Measurements from ENCODE around the gene SFXN3. TPM values are rescaled to one million over a fixed set of nuclear protein-coding genes. Genes with fewer than 3 reads are reported as not detected.

SFXN3 gene
- total and polyA plus RNA-seq, 2 of the 13 experiments (the other 11 are each of a cell fraction or from before 2014, with no cell fraction given): 16.8 to 71.5 TPM

DNA sequence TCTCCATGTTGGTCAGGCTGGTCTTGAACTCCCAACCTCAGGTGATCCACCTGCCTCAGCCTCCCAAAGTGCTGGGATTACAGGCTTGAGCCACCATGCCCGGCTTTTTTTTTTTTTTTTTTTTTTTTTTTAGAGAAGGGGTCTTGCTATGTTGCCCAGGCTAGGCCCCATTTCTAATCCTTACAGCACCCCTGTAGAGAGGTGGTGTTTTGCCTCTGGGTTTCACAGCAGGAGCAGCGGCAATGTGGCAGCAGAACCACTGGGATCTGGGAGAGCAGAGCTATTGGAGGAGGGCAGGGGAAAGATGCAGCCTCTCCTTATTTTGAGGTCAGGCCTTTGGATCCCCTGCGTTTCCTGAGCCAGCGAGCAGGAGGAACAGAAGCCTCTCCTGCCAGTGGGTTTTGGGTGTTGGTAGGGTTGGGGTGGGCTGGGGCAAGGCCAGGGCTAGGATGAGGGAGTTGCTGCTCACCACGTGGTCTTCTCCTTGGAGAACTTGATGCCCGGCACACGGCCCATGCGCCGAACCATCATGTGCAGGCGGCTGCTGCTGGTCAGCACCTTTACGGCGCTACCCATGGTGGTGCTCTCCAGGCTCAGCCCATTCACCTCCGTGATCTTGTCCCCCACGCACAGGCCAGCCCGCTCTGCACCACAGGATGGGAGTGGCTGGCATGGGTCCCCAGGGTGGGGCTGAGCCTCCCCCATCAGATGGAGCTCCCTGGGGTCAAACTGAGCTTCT is 7.9 kb upstream of the SFXN3 start:
- in situ Hi-C loops (cut with HindIII; ENCODE audit: extremely low pct_ligation_motif_present, low pct_unique_long_range_greater_than_20kb): no loop called here
- Histone ChIP-seq H4K20me1 (ENCODE audit: insufficient read depth, low read length) (no peaks in the 10 kb centered on the region), H3K4me3 (replicated peaks in 1 of 3; ENCODE audit: insufficient read depth in 1 of 3, low read depth in 2 of 3, low read length in 3 of 3) (no peak overlapping the region), H3K79me2 (ENCODE audit: insufficient read depth, low read length) (no peaks in the 10 kb centered on the region), H3K9ac (ENCODE audit: insufficient read depth, low read depth, low read length) (no peak overlapping the region), H3K4me2 (ENCODE audit: low read depth, low read length) (no peak overlapping the region), H3K27ac (ENCODE audit: extremely low read length, insufficient read depth, low read length) (no peak overlapping the region), H3K4me1 (ENCODE audit: insufficient read depth, low read length) (peaks cover 13% of the 10 kb centered on the region), H2AFZ (ENCODE audit: low read length) (no peak overlapping the region), H3K9me3 (ENCODE audit: low read length) (no peaks in the 10 kb centered on the region), H3K36me3 (replicated peaks in 1 of 2; ENCODE audit: control insufficient read depth in 1 of 2, insufficient read depth in 2 of 2, low read length in 2 of 2) (no peaks in the 10 kb centered on the region), H3K27me3 (ENCODE audit: control insufficient read depth in 1 of 2, insufficient read depth in 2 of 2, low read length in 2 of 2) (peaks cover 1 to 13% of the 10 kb centered on the region in 2 experiments; a peak in 2 of 5 replicates)
- intact Hi-C loops (cut with micrococcal nuclease; ENCODE audit: unreplicated experiment): no loop called here
- POLR2A ChIA-PET: no interaction called here
- ATAC-seq (no peak), FAIRE-seq (no peak), DNase-seq (ENCODE audit: low spot score) (no peak)
- CTCF ChIA-PET (ENCODE audit: low intra/inter-chr PET ratio, low total read pairs): no interaction called here
- WGBS (ENCODE audit: low lambda C conversion rate): 74% methylated on average over 12 of the region's 15 CpGs
- no TSS peak for BruUV-seq (replicated peaks)
- no peak for TF ChIP-seq ZNF556 (CRISPR knock-in tag; IDR thresholded peaks at IDR 0.05; ENCODE audit: borderline replicate concordance)
- no peak for TF ChIP-seq CEBPB (IDR thresholded peaks at IDR 0.05; ENCODE audit: borderline replicate concordance, low read depth, low read length)
- TF ChIP-seq SIN3B (IDR thresholded peaks at IDR 0.05; ENCODE audit: low read length): no peak
- TF ChIP-seq MATR3 (CRISPR knock-in tag; IDR thresholded peaks at IDR 0.05): no peak
- no peak for TF ChIP-seq ZFP36L1 (CRISPR knock-in tag; IDR thresholded peaks at IDR 0.05)
- TF ChIP-seq ZFP1 (CRISPR knock-in tag; IDR thresholded peaks at IDR 0.05): no peak
- TF ChIP-seq, protein P1, sequence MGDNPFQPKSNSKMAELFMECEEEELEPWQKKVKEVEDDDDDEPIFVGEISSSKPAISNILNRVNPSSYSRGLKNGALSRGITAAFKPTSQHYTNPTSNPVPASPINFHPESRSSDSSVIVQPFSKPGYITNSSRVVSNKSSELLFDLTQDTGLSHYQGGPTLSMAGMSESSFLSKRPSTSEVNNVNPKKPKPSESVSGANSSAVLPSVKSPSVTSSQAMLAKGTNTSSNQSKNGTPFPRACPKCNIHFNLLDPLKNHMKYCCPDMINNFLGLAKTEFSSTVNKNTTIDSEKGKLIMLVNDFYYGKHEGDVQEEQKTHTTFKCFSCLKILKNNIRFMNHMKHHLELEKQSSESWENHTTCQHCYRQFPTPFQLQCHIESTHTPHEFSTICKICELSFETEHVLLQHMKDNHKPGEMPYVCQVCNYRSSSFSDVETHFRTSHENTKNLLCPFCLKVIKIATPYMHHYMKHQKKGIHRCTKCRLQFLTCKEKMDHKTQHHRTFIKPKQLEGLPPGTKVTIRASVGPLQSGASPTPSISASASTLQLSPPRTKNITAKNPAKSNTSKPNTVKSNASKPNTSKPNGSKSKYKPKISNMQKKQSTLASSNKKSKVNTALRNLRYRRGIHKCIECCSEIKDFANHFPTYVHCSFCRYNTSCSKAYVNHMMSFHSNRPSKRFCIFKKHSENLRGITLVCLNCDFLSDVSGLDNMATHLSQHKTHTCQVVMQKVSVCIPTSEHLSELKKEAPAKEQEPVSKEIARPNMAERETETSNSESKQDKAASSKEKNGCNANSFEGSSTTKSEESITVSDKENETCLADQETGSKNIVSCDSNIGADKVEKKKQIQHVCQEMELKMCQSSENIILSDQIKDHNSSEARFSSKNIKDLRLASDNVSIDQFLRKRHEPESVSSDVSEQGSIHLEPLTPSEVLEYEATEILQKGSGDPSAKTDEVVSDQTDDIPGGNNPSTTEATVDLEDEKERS (CRISPR knock-in tag; IDR thresholded peaks at IDR 0.05): no peak
- no peak for TF ChIP-seq ZNF589 (CRISPR knock-in tag; conservative IDR thresholded peaks at IDR 0.05)
- no peak for TF ChIP-seq RFXANK (CRISPR knock-in tag; IDR thresholded peaks at IDR 0.05)
- TF ChIP-seq BORCS8-MEF2B (CRISPR knock-in tag; IDR thresholded peaks at IDR 0.05): no peak
- TF ChIP-seq, protein P2, sequence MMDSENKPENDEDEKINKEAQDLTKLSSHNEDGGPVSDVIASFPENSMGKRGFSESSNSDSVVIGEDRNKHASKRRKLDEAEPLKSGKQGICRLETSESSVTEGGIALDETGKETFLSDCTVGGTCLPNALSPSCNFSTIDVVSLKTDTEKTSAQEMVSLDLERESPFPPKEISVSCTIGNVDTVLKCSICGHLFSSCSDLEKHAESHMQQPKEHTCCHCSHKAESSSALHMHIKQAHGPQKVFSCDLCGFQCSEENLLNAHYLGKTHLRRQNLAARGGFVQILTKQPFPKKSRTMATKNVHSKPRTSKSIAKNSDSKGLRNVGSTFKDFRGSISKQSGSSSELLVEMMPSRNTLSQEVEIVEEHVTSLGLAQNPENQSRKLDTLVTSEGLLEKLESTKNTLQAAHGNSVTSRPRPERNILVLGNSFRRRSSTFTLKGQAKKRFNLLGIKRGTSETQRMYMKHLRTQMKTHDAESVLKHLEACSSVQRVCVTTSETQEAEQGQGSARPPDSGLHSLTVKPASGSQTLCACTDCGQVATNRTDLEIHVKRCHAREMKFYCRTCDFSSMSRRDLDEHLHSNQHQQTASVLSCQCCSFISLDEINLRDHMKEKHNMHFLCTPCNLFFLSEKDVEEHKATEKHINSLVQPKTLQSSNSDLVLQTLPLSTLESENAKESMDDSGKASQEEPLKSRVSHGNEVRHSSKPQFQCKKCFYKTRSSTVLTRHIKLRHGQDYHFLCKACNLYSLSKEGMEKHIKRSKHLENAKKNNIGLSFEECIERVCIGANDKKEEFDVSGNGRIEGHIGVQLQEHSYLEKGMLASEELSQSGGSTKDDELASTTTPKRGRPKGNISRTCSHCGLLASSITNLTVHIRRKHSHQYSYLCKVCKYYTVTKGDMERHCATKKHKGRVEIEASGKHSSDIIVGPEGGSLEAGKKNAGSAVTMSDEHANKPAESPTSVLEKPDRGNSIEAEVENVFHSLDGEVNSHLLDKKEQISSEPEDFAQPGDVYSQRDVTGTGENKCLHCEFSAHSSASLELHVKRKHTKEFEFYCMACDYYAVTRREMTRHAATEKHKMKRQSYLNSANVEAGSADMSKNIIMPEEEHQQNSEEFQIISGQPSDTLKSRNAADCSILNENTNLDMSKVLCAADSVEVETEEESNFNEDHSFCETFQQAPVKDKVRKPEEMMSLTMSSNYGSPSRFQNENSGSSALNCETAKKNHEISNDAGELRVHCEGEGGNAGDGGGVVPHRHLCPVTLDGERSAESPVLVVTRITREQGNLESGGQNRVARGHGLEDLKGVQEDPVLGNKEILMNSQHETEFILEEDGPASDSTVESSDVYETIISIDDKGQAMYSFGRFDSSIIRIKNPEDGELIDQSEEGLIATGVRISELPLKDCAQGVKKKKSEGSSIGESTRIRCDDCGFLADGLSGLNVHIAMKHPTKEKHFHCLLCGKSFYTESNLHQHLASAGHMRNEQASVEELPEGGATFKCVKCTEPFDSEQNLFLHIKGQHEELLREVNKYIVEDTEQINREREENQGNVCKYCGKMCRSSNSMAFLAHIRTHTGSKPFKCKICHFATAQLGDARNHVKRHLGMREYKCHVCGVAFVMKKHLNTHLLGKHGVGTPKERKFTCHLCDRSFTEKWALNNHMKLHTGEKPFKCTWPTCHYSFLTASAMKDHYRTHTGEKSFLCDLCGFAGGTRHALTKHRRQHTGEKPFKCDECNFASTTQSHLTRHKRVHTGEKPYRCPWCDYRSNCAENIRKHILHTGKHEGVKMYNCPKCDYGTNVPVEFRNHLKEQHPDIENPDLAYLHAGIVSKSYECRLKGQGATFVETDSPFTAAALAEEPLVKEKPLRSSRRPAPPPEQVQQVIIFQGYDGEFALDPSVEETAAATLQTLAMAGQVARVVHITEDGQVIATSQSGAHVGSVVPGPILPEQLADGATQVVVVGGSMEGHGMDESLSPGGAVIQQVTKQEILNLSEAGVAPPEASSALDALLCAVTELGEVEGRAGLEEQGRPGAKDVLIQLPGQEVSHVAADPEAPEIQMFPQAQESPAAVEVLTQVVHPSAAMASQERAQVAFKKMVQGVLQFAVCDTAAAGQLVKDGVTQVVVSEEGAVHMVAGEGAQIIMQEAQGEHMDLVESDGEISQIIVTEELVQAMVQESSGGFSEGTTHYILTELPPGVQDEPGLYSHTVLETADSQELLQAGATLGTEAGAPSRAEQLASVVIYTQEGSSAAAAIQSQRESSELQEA (CRISPR knock-in tag; IDR thresholded peaks at IDR 0.05; ENCODE audit: not compliant biosample characterization): no peak
- no peak for TF ChIP-seq FOXJ3 (CRISPR knock-in tag; IDR thresholded peaks at IDR 0.05; ENCODE audit: borderline replicate concordance)
- TF ChIP-seq SRF (IDR thresholded peaks at IDR 0.05; ENCODE audit: low read depth, low read length): no peak
- no peak for TF ChIP-seq MTF1 (CRISPR knock-in tag; IDR thresholded peaks at IDR 0.05)
